HL-60/S4 treated with phorbol 12-myristate 13-acetate at 8.2 ng/mL for 4 days and 3 days (cell line): ENCODE data around the gene IBA57.
"Not testable (repeated sequence)": the region's sequence is repeated elsewhere in the genome, so short reads cannot be mapped to it uniquely, and the experiment has no call there.

Experiments
- in situ Hi-C: fragments of 300-500 bp; cut with MboI; formaldehyde crosslinking; loops from 2 replicates; pipeline ENCODE4 v1.15.0; 2022; ENCODE audit warnings: low sequenced_read_pairs

Gene IBA57

DNA sequence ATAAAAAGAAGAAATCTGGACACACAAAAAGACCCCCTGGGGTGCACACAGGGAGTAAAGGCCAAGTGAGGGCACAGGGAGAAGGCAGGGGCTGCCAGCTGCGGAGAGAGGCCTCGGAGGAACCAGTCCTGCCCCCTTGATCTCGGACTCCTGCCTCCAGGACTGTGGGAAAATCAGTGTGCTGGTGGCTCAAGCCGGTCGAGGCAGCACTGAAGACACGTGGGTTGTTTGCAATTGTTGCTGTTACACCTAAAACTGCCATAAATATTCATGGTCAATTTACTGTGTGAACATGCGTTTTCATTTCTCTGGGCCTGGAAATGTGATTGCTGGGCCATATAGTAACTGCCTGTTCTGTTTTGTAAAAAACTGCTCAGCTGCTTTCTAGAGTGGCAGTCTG is 18.5 kb downstream of the IBA57 start:
- in situ Hi-C loops, result no loop called here

DNA sequence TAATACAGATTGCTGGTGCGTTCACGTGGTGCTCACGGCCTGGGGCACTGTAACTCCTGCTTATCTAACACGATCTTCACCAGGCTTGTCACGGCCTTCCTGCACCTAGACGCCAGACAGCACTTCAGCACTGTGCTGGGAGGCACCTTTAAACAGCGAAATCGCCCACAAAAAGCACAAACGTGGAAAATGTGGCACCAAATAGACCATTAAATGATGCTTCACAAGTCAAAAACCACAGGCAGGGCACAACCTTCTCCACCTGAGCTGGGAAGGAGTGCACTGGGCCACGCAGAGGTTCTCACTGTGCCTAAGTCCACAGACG is 20.0 kb downstream of the IBA57 start:
- in situ Hi-C loops, result no loop called here

DNA sequence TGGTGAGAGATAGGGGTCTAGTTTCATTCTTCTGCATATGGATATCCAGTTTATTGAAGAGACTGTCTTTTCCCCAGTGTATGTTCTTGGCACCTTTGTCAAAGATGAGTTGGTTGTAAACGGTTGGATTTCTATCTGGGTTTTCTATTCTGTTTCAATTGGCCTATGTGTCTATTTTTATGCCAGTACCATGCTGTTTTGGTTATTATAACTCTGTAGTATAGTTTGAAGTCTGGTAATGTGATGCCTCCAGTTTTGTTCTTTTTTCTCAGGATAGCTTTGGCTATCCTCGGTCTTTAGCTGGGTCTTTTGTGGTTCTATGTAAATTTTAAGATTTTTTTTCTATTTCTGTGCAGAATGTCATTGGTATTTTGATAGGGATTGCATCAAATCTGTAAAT is 22.6 kb downstream of the IBA57 start:
- in situ Hi-C loops, result not testable (repeated sequence)

DNA sequence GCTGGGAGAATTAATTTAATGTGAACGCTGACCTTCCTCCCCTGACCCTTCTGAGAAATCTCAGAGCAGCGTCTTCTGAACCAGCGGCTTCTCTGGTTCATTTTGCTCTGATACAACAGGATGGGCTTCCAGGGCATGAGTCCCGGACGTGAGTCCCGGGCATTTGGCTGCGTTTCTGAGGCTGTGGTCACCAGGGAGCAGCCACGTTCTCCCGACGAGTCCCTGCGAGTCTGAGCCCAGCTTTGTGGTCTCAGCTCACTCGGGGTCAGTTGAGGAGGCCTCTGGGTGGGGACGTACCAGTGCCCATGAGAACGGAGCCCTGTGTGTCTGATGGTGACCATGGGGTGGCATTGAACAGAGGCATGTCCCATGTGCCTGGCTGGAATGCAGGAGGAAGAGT is 24.6 kb downstream of the IBA57 start:
- in situ Hi-C loops, result no loop called here

DNA sequence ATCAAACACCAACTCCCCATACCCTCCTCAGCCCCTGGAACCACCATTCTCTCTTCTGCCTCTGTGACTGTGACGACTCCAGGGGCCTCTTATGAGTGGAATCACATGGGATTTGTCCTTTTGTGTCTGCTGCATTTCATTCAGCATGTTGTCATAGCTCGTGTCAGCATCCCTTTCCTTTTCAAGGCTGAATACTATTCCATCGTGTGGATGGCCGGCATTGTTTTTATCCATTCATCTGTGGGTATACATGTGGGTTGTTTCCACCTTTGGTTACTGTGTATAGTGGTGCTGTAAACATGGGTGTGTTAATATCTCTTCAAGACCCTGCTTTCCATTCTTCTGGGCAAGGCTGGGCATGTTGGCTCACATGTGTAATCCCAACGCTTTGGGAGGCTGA is 25.2 kb downstream of the IBA57 start:
- in situ Hi-C loops, result no loop called here

DNA sequence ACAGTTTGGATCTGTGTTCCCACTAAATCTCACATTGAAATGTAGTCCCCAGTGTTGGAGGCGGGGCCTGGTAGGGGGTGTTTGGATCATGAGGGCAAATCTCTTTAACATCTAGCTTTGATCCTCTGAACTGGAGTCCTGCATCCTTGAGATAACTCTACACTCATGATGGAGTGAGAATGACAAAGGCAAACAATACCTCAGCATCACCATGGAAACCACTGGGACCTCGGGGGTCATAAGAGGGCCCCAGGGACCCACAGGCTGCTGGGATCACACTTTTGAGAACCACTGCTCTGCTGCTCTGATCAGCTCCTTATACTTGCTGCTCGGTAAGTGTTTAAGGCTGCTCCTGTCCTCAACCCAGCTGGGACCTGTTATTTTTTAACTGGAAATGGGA is 28.8 kb downstream of the IBA57 start:
- in situ Hi-C loops, result no loop called here

DNA sequence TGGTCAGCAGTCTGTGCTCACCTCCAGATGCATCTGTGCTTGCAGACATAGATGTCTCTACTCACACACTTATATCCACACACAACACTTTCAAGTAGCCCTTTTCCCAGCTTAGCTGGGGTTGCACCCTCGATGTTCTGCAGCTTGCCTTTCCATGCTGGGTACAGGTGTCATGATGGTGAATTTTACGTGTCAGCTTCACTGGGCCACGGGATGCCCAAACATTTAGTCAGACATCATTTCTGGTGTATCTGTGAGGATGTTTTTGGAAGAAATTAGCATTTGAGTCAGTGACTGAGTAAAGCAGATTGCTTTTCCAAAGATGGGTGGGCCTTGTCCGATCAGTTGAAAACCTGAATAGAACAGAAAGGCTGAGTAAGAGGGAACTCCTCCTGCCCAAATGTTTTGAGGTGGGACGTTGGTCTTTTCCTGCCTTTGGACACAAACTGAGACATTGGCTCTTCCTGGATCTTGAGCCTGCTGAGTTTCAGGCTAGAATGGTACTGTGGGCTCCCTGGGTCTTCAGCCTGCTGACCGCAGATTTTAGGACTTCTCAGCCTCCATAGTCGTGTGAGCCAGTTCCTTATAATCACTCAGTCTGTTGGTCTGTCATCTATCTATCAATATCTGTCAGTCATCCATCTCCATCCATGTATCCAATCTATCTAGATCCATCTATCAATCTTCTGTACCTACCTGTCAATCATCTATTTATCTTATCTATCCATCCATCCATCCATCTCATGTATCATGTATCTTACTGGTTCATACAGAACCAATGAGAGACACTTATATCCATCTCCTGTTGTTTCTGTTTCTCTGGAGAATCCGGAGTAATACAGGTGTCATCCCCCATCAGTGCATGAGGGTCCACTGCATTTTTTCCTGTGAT is 29.6 kb downstream of the IBA57 start:
- in situ Hi-C loops, result no loop called here

DNA sequence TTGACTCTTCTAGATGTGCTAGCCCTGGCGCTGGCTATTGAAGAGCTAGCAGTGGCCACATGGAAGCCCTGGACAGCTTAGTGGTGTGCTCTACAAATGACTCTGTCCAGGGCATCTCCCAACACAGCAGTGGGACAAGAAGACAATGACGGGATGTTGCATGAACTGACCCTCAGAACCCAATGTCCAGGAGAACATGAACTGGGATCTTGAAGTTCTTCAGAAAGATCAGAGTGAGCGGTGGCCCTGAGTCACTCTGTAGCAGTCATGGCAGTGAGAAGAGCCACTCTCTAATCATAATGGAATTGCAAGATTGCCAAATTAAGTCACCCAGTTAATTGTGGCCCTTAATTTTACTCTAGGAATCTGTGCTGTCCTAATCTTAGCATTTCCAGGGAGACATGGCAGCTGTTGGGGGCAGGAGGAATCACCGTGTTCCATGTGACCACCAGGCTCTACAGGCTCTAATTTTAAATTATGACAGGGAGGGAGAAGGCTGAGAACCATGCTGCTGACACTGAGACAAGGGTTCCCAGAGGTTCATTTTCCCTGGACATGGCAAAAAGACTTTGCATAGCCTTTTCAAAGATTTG is 32.0 kb downstream of the IBA57 start:
- in situ Hi-C loops, result no loop called here

DNA sequence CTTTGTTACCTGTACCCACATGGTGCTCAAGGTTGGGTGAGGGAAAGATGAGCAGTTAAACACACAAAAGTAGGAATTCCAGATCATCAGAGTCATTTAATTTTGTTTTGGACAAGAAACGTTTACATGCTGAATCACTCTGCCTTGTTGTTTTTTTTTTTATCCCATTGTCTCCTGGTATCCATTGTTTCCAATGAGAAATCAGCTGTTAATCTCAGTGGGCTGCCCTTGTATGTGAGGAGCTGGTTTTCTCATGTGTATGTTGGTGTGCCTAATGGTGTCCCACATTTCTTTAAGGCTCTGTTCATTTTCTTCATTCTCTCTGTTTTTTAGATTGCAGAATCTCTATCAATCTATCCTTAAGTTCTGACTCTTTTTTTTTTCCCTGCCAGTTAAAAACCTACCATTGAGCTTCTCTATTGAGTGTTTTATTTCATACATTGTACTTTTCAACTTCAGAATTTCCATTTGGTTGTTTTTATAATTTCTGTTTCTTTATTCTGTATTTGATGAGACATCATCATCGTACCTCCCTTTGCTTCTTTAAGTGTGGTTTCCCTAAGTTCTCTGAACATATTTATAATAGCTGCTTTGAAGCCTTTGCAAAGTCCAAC is 33.5 kb downstream of the IBA57 start:
- in situ Hi-C loops, result no loop called here

DNA sequence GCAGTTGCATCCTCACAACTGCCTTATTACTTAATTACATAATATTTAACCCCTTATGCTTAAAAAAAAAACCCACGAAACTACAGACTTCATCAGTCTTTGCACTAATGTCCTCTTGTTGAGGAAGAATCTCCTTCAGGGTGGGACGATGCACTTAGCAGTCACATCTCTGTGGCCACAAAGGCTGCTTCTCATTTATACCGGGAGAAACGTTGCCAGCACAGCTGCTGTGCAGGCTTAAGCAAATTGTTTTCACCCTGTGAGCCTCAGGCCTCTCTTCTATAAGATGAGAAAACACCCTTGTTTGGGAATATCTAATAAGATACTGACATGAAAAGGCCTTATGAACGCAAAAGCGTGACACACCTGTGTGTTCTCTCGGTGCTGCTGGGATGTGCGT is 39.4 kb downstream of the IBA57 start:
- in situ Hi-C loops, result no loop called here

DNA sequence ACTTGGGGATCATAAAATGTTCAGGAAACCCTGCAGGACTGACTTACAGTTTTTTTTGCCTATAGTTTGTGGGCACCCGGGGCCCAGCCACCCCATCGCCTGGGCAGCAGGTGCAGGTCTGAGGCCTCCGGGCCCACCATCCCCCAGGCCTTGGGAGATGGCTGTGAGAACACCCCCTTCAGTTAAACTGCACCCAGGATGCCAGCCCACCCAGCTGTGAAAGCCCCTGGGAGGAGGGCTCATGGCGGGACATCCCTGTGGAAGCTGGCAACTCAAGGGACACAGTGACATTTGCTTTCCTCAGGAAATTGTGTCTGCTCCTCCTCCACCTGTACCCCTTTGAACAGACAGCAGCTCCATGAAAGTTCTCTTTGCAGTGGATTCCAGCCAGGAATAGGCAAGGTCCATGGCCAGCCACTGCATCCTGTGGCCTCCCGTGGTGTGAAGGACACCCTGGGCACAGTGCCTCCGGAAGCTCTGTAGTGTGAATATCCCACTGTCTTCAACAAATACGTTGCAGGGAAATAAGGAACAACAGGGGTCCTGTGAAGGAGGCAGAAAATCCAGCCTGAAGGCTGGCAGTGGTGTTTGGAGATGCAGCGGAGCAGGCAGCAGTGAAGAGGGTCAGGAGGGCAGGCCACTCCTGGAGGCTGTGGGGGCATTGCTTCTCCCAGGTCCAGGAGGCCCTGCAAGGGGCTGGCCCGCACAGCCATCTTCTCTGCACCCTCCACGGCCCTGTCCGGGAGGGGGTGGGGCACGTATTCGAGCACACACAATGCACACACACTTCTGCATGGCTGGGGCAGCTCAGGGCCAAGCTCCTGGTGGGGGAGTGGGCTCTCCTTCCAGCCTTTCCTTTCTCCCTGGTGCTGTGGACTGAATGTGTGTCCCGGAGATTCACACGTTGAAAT is 40.2 kb downstream of the IBA57 start:
- in situ Hi-C loops, result no loop called here

DNA sequence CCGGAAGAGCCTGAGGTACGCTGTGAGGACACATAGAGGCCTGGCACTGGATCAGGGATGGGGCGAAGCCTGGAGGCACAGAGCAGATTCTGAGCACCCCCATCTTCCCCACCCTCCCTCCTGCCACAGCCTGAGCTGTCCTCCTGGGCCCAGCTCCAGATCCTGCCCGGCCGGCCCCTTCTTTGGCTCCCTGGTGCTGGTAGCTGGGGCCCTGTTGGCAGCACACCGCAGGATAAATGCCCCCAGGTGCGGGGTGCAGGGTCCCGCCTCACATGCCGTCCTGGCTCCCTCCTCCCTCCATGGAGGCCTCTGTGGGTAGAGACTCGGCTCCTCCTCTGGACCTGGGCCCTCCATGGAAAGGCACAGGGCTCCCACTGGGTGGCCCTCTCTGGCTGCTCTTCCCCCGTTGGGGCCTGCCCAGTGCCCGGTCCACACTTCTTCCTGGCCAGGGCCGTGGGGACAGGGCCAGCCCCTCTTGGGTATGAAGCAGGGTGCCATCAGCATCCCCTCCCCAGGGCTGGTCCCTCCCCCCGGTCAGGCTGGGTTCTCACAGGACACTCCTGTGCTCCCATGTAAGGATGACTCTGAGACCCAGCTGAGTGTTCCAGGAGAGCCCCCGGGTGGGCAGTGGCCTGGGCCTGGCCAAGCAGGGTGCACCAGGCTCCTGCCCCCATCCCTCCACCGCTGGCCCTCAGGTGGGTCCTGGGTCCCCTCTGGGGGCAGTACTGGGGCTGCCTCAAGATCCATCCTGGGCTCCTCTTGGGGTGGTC is 41.2 kb downstream of the IBA57 start:
- in situ Hi-C loops, result no loop called here

DNA sequence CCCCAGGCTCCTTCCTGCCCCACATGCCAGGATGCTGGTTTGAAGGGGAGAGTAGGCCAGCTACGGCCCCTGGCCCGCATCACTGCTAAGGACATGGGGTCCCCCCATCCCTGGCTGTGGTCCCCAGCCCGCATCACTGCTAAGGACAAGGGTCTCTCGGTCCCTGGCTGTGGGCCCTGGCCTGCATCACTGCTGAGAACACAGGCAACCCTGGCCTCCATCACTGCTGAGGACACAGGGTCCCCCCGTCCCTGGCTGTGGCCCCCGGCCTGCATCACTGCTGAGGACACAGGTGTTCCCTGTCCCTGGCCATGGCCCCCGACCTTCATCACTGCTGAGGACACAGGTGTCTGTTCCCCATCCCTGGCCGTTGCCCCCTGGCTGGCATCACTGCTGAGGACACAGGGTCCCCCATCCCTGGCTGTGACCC is 41.8 kb downstream of the IBA57 start:
- in situ Hi-C loops, result no loop called here

DNA sequence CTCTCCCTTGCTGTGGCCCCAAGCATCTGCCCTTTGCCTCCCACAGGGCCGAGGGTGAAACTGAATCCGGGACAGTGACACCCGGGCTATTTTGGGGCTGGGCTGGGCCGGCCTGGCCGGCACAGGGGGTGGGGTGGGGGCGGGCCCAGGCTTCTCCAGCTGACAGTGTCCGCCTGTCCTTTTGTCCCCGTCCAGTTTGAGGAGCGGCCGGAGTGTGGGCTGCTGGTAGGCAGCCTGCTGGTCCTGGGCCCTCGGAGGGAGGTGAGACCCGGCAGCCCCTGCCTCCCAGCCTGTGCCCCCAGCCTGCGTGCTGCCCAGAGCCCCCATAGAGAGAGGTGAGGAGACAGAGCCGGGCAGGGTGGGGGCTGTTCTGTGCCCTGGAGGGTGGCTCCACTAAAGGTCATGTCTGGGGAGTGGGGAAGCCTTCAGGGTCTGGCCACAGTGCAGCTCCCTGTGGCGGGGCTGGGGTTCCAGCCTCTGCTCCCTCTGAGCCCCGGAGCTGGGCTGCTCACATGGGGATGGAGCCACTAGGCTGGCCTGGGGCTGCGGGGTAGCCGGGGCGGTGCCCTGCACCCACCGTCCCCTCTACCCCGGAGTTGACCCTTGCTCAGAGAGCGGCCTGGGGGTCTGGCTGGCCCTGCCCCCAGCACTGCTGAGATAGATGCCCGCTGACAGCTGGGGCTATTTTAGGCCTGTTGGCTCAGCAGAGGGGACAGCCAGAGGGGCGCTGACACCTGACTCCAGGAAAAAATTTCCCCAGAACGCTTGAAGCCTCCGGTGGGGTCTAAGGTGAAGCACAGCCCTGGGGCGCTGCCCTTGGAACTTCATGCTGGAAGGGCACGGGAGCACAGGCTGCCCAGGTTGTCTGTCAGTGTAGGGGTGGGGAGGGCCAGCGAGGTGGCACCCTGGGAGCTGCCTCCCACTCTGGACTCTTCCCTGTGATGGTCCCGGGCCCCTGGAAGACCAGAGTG is 42.5 kb downstream of the IBA57 start, which contains the start of gene OBSCN:
Gene OBSCN (plus strand): TSS at position 194 of the 971 bp plus-strand sequence. CDS start 3,740 bp downstream, outside the sequence.
- in situ Hi-C loops, result no loop called here

DNA sequence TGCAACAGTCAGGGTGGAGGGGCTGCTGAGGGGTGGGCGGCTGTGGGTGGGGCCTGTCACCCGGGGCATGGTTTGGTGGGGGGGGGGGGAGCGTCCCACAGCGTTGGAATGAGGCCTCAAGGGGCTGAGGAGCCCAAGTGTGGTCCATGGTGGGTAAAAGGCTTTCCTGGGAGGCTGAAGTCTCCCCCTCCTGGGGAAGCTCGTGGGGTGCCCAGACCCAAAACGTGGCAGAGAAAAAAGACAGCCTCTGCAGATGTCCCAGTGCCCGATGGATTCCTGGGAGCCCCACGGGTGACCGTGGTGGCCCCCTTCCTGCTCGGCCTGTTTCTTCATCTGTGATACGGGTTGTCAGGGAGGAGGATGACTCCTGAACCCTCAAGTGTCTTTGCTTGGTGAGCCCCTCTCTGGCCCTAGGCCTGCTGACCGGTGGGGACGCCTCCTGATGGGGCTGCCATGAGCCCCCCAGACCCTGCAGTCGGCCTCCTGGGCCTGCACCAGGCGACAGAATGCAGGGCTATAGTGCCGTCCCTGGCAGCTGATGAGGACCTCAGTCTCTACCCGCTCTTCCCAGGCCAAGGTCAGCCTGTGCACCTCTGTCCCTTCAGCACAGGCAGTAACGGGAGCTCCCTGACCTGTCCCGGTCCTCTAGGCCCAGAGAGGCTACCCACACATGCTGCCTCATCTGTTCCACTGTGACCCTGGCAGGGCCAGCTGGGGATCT is 43.4 kb downstream of the IBA57 start:
- in situ Hi-C loops, result no loop called here

DNA sequence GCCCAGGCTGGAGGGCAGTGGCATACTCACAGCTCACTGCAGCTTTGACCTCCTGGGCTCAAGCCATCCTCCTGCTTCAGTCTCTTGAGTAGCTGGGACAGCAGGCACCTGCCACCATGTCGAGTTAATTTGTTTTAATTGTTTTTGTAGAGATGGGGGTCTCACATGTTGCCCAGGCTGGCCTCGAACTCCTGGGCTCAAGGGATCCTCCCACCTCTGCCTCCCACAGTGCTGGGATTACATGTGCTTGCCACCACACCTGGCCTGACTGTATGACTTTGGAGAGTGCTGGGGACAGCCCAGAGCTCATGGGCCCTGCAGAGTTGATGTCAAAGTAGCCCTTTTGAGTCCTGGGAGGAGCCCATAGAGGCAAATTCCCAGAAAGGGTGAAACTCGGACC is 44.1 kb downstream of the IBA57 start:
- in situ Hi-C loops, result no loop called here

DNA sequence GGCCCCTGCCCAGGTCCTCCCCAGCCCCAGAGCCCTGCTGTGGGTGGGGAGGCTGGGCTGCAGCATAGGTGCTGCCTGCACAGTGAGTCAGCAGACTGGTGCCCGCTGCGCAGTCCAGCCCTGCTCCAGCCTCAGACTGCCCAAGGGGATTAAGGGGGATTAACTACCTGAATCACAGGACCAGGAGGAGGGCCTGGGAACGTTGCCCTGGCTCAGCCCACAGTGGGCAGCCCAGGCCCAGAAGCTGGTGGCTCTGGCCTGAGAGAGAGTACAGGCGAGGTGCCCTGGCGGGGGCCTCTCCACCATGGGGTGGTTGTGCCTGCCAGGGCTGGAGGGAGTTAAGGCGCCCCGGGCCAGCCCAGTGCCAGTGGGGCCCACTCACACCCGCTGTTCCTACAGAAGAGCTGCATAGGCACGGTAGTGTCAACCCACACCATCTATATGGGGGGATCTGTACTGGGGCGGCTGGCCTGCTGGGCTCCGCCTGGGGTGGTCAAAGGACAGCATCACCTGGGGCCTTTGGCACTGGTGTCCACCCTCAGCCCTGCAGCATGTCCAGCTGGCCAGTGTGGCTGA is 44.6 kb downstream of the IBA57 start:
- in situ Hi-C loops, result no loop called here
